Thymus (tissue), 11 donors: ENCODE data around the gene DIAPH1. TPM values are rescaled to one million over a fixed set of nuclear protein-coding genes. Genes with fewer than 3 reads are reported as not detected.

Experiments used
- DNase-seq, 9 donors: peaks; one replicate each; pipeline ENCODE4 v3.0.0-alpha.2; 2013; ENCODE audit warnings: low spot score in 9 of 9, low read depth in 6 of 9, missing footprints in 1 of 9
- H3K27ac ChIP-seq, 2 donors: one replicate each; pipeline ENCODE4 v1.5.1; 2013; ENCODE audit warnings: control low read depth in 1 of 2, low read depth in 1 of 2, low read length in 1 of 2, mild to moderate bottlenecking in 1 of 2, moderate library complexity in 1 of 2
- H3K27me3 ChIP-seq, 2 donors: one replicate each; pipeline ENCODE4 v1.5.1; 2013; ENCODE audit warnings: low read length in 1 of 2; ENCODE audit not compliant: control insufficient read depth in 2 of 2, insufficient read depth in 1 of 2
- H3K36me3 ChIP-seq, 2 donors: one replicate each; pipeline ENCODE4 v1.5.1; 2013; ENCODE audit warnings: low read length in 1 of 2, mild to moderate bottlenecking in 1 of 2, moderate library complexity in 1 of 2; ENCODE audit not compliant: control insufficient read depth in 2 of 2, insufficient read depth in 2 of 2
- H3K4me1 ChIP-seq, 2 donors: one replicate each; pipeline ENCODE4 v1.5.1; 2013; ENCODE audit warnings: low read length in 2 of 2; ENCODE audit not compliant: control insufficient read depth in 2 of 2, insufficient read depth in 2 of 2
- H3K4me3 ChIP-seq, 2 donors: one replicate each; pipeline ENCODE4 v1.5.1; 2013; ENCODE audit warnings: low read length in 2 of 2, control low read depth in 1 of 2, mild to moderate bottlenecking in 1 of 2
- H3K9me3 ChIP-seq, 2 donors: one replicate each; pipeline ENCODE4 v1.5.1; 2013; ENCODE audit warnings: low read length in 1 of 2, mild to moderate bottlenecking in 1 of 2; ENCODE audit not compliant: control insufficient read depth in 2 of 2, insufficient read depth in 1 of 2
- WGBS: extraction: QIAGEN DNeasy Blood & Tissue Kit; methylation state at CpG from one replicate; pipeline ENCODE4 v1.1.7; 2013; 5-methylcytosine and 5-hydroxymethylcytosine counted together
- polyA plus RNA-seq: library from polyadenylated mRNA; stranded (reverse); fragments of 200-250 nt; gene quantifications from one replicate; pipeline ENCODE4 v1.2.3, GENCODE V29; 2013
- total RNA-seq: library from RNA; stranded (reverse); fragments of 120-200 nt; gene quantifications from one replicate; pipeline ENCODE4 v1.2.4, GENCODE V29; 2013
- donor health status: healthy.

Gene DIAPH1
- total and polyA plus RNA-seq, 2 donors: 28.0 to 80.0 TPM

GRCh38 chr5:141655020-141655419, 36.2 kb upstream of the DIAPH1 start:
- Histone ChIP-seq H3K27me3 (peaks cover 0 to 25% of the 10 kb centered on the region in 2 donors), H3K9me3 (peaks cover 0 to 3% of the 10 kb centered on the region in 2 donors), H3K4me3 (no peak overlapping the region), H3K27ac (no peak overlapping the region), H3K4me1 (peaks cover 6 to 13% of the 10 kb centered on the region in 2 donors), H3K36me3 (no peaks in the 10 kb centered on the region)
- DNase-seq: no peak
- WGBS: 95% methylated on average over 7 of the region's 7 CpGs

- Histone ChIP-seq H3K4me1 (peaks cover 6 to 13% of the 10 kb centered on the region in 2 donors), H3K9me3 (peaks cover 0 to 3% of the 10 kb centered on the region in 2 donors), H3K27me3 (peaks cover 0 to 25% of the 10 kb centered on the region in 2 donors), H3K27ac (no peak overlapping the region), H3K4me3 (no peak overlapping the region), H3K36me3 (no peaks in the 10 kb centered on the region)
- DNase-seq: no peak
- WGBS: 89% methylated on average over 2 of the region's 2 CpGs
These were observed 35.5 kb upstream of the DIAPH1 start for GRCh38 chr5:141654298-141654697.

- DNase-seq: no peak
- no peaks in the 10 kb centered on the region for H3K9me3 ChIP-seq
- H3K27ac ChIP-seq: peak overlapping the region in 1 of 2 donors; percentile 8
- H3K27me3 ChIP-seq: peaks cover 0 to 20% of the 10 kb centered on the region in 2 donors
- H3K36me3 ChIP-seq: peaks cover 0 to 5% of the 10 kb centered on the region in 2 donors
- peaks cover 6 to 13% of the 10 kb centered on the region in 2 donors for H3K4me1 ChIP-seq
- WGBS: 70% methylated on average over 9 of the region's 9 CpGs
- H3K4me3 ChIP-seq: peak overlapping the region; percentile 71 to 81
These were observed 32.9 kb upstream of the DIAPH1 start for GRCh38 chr5:141651728-141652105.

GRCh38 chr5:141650851-141651727, 32.3 kb upstream of the DIAPH1 start, which contains the start of gene FCHSD1:
Gene FCHSD1, minus strand, starts transcription at chr5:141651418. Its CDS starts 50 bp downstream, at chr5:141651368.
- DNase-seq: peak in 7 of 9 donors; percentile 48 to 77 (median 59)
- H3K4me3 ChIP-seq: peak within 1 kb of the TSS; percentile 71 to 81
- peak within 1 kb of the TSS in 1 of 2 donors; percentile 55 for H3K27ac ChIP-seq
- H3K4me1 ChIP-seq: peaks cover 6 to 13% of the 10 kb centered on the region in 2 donors
- peaks cover 0 to 9% of the 10 kb centered on the region in 2 donors for H3K36me3 ChIP-seq
- H3K9me3 ChIP-seq: no peaks in the 10 kb centered on the region
- peaks cover 0 to 19% of the 10 kb centered on the region in 2 donors for H3K27me3 ChIP-seq
- 10% methylated on average over 50 of the region's 50 CpGs for WGBS

- Histone ChIP-seq H3K9me3 (no peaks in the 10 kb centered on the region), H3K27me3 (peaks cover 0 to 14% of the 10 kb centered on the region in 2 donors), H3K27ac (no peak overlapping the region), H3K36me3 (peaks cover 0 to 12% of the 10 kb centered on the region in 2 donors), H3K4me3 (no peak overlapping the region), H3K4me1 (peaks cover 6 to 13% of the 10 kb centered on the region in 2 donors)
- no peak for DNase-seq
These were observed 31.2 kb upstream of the DIAPH1 start for GRCh38 chr5:141649972-141650371.

- Histone ChIP-seq H3K27ac (no peak overlapping the region), H3K4me3 (no peak overlapping the region), H3K27me3 (peaks cover 0 to 14% of the 10 kb centered on the region in 2 donors), H3K4me1 (peaks cover 6 to 13% of the 10 kb centered on the region in 2 donors), H3K9me3 (no peaks in the 10 kb centered on the region), H3K36me3 (peaks cover 0 to 19% of the 10 kb centered on the region in 2 donors)
- 98% methylated on average over 17 of the region's 17 CpGs for WGBS
- DNase-seq: no peak
These were observed 30.4 kb upstream of the DIAPH1 start for GRCh38 chr5:141649056-141649688.

- no peak for DNase-seq
- 94% methylated on average over 3 of the region's 3 CpGs for WGBS
- Histone ChIP-seq H3K4me3 (no peak overlapping the region), H3K36me3 (peaks cover 0 to 19% of the 10 kb centered on the region in 2 donors), H3K27me3 (peaks cover 0 to 9% of the 10 kb centered on the region in 2 donors), H3K27ac (no peak overlapping the region), H3K4me1 (peaks cover 6 to 13% of the 10 kb centered on the region in 2 donors), H3K9me3 (no peaks in the 10 kb centered on the region)
These were observed 29.1 kb upstream of the DIAPH1 start for GRCh38 chr5:141647851-141648250.

GRCh38 chr5:141647242-141647641, 28.4 kb upstream of the DIAPH1 start:
- H3K27ac ChIP-seq: no peak overlapping the region
- no peaks in the 10 kb centered on the region for H3K9me3 ChIP-seq
- peaks cover 0 to 19% of the 10 kb centered on the region in 2 donors for H3K36me3 ChIP-seq
- H3K27me3 ChIP-seq: peaks cover 0 to 8% of the 10 kb centered on the region in 2 donors
- WGBS: 97% methylated on average over 5 of the region's 5 CpGs
- no peak for DNase-seq
- H3K4me3 ChIP-seq: no peak overlapping the region
- peaks cover 6 to 13% of the 10 kb centered on the region in 2 donors for H3K4me1 ChIP-seq

- 96% methylated on average over 6 of the region's 6 CpGs for WGBS
These were observed 27.2 kb upstream of the DIAPH1 start for GRCh38 chr5:141646026-141646425.

More at GRCh38 chr5:141646026-141646425, 27.2 kb upstream of the DIAPH1 start:
- H3K4me1 ChIP-seq: peaks cover 2 to 7% of the 10 kb centered on the region in 2 donors
- H3K36me3 ChIP-seq: peaks cover 10 to 23% of the 10 kb centered on the region in 2 donors
- no peaks in the 10 kb centered on the region for H3K9me3 ChIP-seq
- H3K4me3 ChIP-seq: no peak overlapping the region
- DNase-seq: no peak
- H3K27ac ChIP-seq: no peak overlapping the region
- H3K27me3 ChIP-seq: peaks cover 0 to 1% of the 10 kb centered on the region in 2 donors
